Suprapubic skin (tissue), 4 donors: ENCODE measurements around the gene FRMPD2. TPM values are rescaled to one million over a fixed set of nuclear protein-coding genes. Genes with fewer than 3 reads are reported as not detected.

ENCODE experiments used
- DNase-seq, 2 donors: peaks; one replicate each; pipeline ENCODE4 v3.0.0-alpha.2; 2019; ENCODE audit warnings: low spot score in 2 of 2
- H3K27ac ChIP-seq: fragments of 200-600 bp; sonication (generic); one replicate; pipeline ENCODE4 v1.5.1; 2019
- H3K27me3 ChIP-seq: fragments of 200-600 bp; sonication (generic); one replicate; pipeline ENCODE4 v1.5.1; 2019
- H3K36me3 ChIP-seq: fragments of 200-600 bp; sonication (generic); one replicate; pipeline ENCODE4 v1.5.1; 2019
- H3K4me1 ChIP-seq: fragments of 200-600 bp; sonication (generic); one replicate; pipeline ENCODE4 v1.5.1; 2019
- H3K4me3 ChIP-seq: fragments of 200-600 bp; sonication (generic); one replicate; pipeline ENCODE4 v1.5.1; 2019; ENCODE audit warnings: mild to moderate bottlenecking
- H3K9me3 ChIP-seq: fragments of 200-600 bp; sonication (generic); one replicate; pipeline ENCODE4 v1.5.1; 2019
- EP300 ChIP-seq: sonication (generic); formaldehyde crosslinking; IDR thresholded peaks from one replicate; pipeline ENCODE4 v1.6.1; 2017; ENCODE audit warnings: antibody characterized with exemption
- POLR2A ChIP-seq, 2 donors: fragments of 450-650 bp; IDR thresholded peaks; one replicate each; pipeline ENCODE4 v1.6.1; 2017; ENCODE audit warnings: antibody characterized with exemption in 2 of 2, mild to moderate bottlenecking in 2 of 2, moderate library complexity in 2 of 2
- POLR2AphosphoS5 ChIP-seq, 3 donors: sonication (generic); formaldehyde crosslinking; IDR thresholded peaks; one replicate each; pipeline ENCODE4 v1.6.1; 2017; ENCODE audit warnings: antibody characterized with exemption in 3 of 3
- WGBS: methylation state at CpG from one replicate; pipeline ENCODE4 v1.1.5; 2018; 5-methylcytosine and 5-hydroxymethylcytosine counted together
- total RNA-seq, 4 donors: library from RNA; depleted of rRNA; stranded (reverse); fragments of >200 nt; gene quantifications; one replicate each; pipeline ENCODE4 v1.1.0, GENCODE V29; 2016
- TF ChIP-seq, protein P1 (sequence below), 2 donors: fragments of 200-600 bp in 1 of 2; fragments of 450-650 bp in 1 of 2; sonication (generic) in 1 of 2; IDR thresholded peaks; one replicate each; pipeline ENCODE4 v1.5.1; 2016 to 2019; ENCODE audit warnings: antibody characterized with exemption in 2 of 2, mild to moderate bottlenecking in 1 of 2, moderate library complexity in 1 of 2

Gene FRMPD2
- total RNA-seq, 4 donors from 2014 or later, result 0.72 TPM; not detected in 3

DNA sequence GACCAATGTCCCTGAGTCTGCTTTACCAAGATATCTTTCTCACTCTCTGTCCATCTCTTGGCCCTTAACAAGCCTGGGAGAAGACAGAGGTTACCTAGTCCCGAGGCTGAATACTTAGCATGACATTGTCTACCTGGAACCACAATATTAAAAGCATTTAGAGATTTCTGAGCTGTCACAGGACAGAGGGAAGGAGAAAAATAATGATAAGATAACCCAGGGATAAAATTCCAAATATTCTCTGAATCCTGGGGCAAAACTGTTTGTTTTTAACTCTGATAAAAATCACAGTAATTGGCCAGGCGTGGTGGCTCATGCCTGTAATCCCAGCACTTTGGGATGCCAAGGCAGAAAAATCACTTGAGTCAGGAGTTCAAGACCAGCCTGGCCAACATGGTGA is 19.9 kb upstream of the FRMPD2 start:
- Histone ChIP-seq H3K27me3 (no peaks in the 10 kb centered on the region), H3K4me3 (no peak overlapping the region), H3K9me3 (no peaks in the 10 kb centered on the region), H3K36me3 (no peaks in the 10 kb centered on the region), H3K4me1 (peaks cover 5% of the 10 kb centered on the region), H3K27ac (no peak overlapping the region)
- no peak for DNase-seq
- no peak for TF ChIP-seq EP300
- TF ChIP-seq, protein P1, sequence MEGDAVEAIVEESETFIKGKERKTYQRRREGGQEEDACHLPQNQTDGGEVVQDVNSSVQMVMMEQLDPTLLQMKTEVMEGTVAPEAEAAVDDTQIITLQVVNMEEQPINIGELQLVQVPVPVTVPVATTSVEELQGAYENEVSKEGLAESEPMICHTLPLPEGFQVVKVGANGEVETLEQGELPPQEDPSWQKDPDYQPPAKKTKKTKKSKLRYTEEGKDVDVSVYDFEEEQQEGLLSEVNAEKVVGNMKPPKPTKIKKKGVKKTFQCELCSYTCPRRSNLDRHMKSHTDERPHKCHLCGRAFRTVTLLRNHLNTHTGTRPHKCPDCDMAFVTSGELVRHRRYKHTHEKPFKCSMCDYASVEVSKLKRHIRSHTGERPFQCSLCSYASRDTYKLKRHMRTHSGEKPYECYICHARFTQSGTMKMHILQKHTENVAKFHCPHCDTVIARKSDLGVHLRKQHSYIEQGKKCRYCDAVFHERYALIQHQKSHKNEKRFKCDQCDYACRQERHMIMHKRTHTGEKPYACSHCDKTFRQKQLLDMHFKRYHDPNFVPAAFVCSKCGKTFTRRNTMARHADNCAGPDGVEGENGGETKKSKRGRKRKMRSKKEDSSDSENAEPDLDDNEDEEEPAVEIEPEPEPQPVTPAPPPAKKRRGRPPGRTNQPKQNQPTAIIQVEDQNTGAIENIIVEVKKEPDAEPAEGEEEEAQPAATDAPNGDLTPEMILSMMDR (IDR thresholded peaks at IDR 0.05), result no peak
- TF ChIP-seq POLR2AphosphoS5 (IDR thresholded peaks at IDR 0.05), result no peak
- no peak for TF ChIP-seq POLR2A (IDR thresholded peaks at IDR 0.05)
- WGBS, result 85% methylated on average over 2 of the region's 2 CpGs

DNA sequence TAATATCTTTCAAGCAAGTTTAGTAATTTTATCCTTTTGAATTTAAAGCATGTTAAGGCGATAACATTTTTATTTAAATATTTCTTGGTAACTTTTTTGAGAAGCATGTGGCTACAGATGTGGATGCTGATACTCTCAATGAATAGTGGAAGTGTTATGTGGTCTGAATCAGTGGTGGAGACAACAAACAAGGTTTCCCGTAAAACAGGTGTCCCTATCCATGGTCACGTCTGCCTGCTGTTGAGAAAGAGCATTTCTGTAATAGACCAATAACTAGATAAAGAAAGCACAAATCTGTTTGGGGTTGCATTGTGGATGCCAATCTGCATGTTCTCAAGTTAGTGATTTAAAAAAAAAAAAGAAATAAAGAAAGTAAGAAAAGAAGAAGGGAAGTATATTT is 18.1 kb upstream of the FRMPD2 start:
- Histone ChIP-seq H3K27ac (no peak overlapping the region), H3K4me1 (peaks cover 18% of the 10 kb centered on the region), H3K36me3 (no peaks in the 10 kb centered on the region), H3K4me3 (no peak overlapping the region), H3K27me3 (no peaks in the 10 kb centered on the region), H3K9me3 (no peaks in the 10 kb centered on the region)
- WGBS, result 91% methylated on average over 3 of the region's 3 CpGs
- no peak for DNase-seq
- TF ChIP-seq POLR2A (IDR thresholded peaks at IDR 0.05), result no peak
- no peak for TF ChIP-seq EP300
- TF ChIP-seq, protein P1 (IDR thresholded peaks at IDR 0.05), result no peak

DNA sequence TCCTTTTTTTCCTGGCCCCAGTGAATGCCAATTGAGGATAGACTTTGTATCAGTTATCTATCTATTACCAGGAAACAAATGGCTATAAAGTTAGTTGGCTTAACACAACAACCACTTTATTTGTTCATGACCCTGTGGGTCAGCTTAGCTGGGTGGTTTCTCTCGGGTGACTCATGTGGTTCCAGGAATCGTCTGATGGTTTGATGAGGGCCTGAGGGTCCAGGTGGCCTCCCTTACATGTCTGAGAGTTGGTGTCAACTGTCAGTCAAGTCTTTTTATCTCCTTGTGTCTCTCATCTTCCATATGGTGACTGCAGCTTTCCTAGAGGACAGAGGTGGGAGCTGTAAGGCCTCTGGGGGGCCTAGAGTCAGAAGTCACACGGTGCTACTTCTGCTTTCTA is 16.7 kb upstream of the FRMPD2 start:
- H3K9me3 ChIP-seq, result no peaks in the 10 kb centered on the region
- no peak overlapping the region for H3K27ac ChIP-seq
- no peaks in the 10 kb centered on the region for H3K36me3 ChIP-seq
- no peak overlapping the region for H3K4me3 ChIP-seq
- TF ChIP-seq POLR2A (IDR thresholded peaks at IDR 0.05), result no peak
- no peak for TF ChIP-seq EP300
- no peak for TF ChIP-seq POLR2AphosphoS5 (IDR thresholded peaks at IDR 0.05)
- TF ChIP-seq, protein P1 (IDR thresholded peaks at IDR 0.05), result no peak
- DNase-seq, result no peak
- WGBS, result 74% methylated on average over 3 of the region's 3 CpGs
- peaks cover 20% of the 10 kb centered on the region for H3K4me1 ChIP-seq
- H3K27me3 ChIP-seq, result no peaks in the 10 kb centered on the region

DNA sequence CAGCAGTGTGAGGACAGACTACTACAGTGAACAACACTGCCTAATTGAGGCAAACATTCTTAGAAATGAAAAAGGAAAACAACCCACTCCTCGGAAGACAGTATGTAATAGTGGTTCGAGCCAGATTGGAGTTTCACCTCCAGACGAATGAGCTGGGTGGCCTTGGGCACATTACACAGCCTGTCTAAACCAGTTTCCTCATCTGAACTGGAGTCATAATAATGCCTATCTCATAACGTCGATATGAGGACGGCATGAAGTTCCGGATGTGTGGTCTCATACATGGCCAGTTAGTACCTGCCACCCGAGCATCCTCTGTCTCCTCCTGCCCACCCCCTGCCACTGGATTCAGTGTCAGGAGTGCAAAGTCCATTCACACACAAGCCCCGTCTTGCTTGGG is 15.8 kb upstream of the FRMPD2 start:
- no peak overlapping the region for H3K4me3 ChIP-seq
- TF ChIP-seq, protein P1 (IDR thresholded peaks at IDR 0.05), result no peak
- TF ChIP-seq POLR2A (IDR thresholded peaks at IDR 0.05) (no peak), POLR2AphosphoS5 (IDR thresholded peaks at IDR 0.05) (no peak), EP300 (no peak)
- whole genome bisulfite sequencing, result 79% methylated on average over 9 of the region's 9 CpGs
- no peak overlapping the region for H3K27ac ChIP-seq
- no peaks in the 10 kb centered on the region for H3K36me3 ChIP-seq
- peaks cover 20% of the 10 kb centered on the region for H3K4me1 ChIP-seq
- H3K9me3 ChIP-seq, result no peaks in the 10 kb centered on the region
- DNase-seq, result no peak
- H3K27me3 ChIP-seq, result no peaks in the 10 kb centered on the region

DNA sequence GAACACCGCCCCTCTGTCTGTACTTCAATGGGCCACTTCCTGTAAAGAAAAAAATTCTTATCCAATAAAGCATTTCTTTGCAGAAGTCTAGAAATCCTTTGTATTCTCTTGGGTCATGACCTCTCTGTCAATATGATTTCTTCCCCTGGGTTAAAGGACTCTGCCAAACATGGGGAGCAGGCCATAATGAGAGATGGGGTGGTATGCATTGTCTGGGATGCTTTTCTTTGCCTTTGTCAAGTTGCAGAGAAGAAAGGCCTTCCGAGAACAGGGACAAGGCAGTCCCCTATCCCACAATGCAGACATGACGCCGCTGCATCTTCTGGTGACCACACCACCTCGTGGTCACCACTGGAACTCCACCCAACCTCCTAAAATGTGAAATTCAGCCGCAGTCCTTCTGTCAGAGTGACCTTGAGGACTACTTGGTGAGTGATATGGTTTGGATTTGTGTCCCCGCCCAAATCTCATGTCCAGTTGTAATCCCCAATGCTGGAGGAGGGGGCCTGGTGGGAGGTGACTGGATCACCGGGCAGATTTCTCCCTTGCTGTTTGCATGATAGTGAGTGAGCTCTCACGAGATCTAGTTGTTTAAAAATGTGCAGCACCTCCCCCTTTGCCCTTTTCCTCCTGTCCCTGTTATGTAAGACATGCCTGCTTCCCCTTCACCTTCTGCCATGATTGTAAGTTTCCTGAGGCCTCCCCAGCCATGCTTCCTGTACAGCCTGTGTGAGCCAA is 15.2 kb upstream of the FRMPD2 start:
- H3K36me3 ChIP-seq, result no peaks in the 10 kb centered on the region
- H3K4me1 ChIP-seq, result peaks cover 20% of the 10 kb centered on the region
- no peak for DNase-seq
- no peak overlapping the region for H3K4me3 ChIP-seq
- WGBS, result 27% methylated on average over 9 of the region's 9 CpGs
- TF ChIP-seq POLR2AphosphoS5 (IDR thresholded peaks at IDR 0.05) (no peak), EP300 (no peak), POLR2A (IDR thresholded peaks at IDR 0.05) (no peak)
- TF ChIP-seq, protein P1 (IDR thresholded peaks at IDR 0.05), result peak; percentile 23 to 82
- no peak overlapping the region for H3K27ac ChIP-seq
- H3K9me3 ChIP-seq, result no peaks in the 10 kb centered on the region
- H3K27me3 ChIP-seq, result no peaks in the 10 kb centered on the region
